Middle frontal gyrus (tissue), 1 donor: Measurements from ENCODE around the gene DAZAP1.
A peak's percentile ranks its signal among the peaks of the same experiment; 100 is the strongest.
"Not testable (repeated sequence)": the region's sequence is repeated elsewhere in the genome, so short reads cannot be mapped to it uniquely, and the experiment has no call there.

ENCODE experiments used
- DNase-seq: peaks from one replicate; pipeline ENCODE4 v3.0.0-alpha.2; 2015; ENCODE audit warnings: low spot score; ENCODE audit errors: extremely low spot score

Gene DAZAP1

GRCh38 chr19:1439525-1440417 lies 32.4 kb downstream of the DAZAP1 start:
- not testable (repeated sequence) for DNase-seq

- no peak for DNase-seq
Measured at GRCh38 chr19:1440418-1440801, 33.0 kb downstream of the DAZAP1 start.

GRCh38 chr19:1441022-1441426 lies 33.6 kb downstream of the DAZAP1 start:
- DNase-seq = no peak

- DNase-seq = no peak
Measured at GRCh38 chr19:1441677-1442438, 34.5 kb downstream of the DAZAP1 start.

GRCh38 chr19:1445185-1445931 lies 38.0 kb downstream of the DAZAP1 start:
- DNase-seq = no peak

GRCh38 chr19:1445932-1446712 lies 38.7 kb downstream of the DAZAP1 start:
- no peak for DNase-seq

- no peak for DNase-seq
Measured at GRCh38 chr19:1446713-1447481, 39.5 kb downstream of the DAZAP1 start.

- no peak for DNase-seq
Measured at GRCh38 chr19:1447504-1447903, 40.1 kb downstream of the DAZAP1 start.

- no peak for DNase-seq
Measured at GRCh38 chr19:1447944-1448343, 40.6 kb downstream of the DAZAP1 start.

- DNase-seq = peak; percentile 78
Measured at GRCh38 chr19:1449467-1450442, 42.4 kb downstream of the DAZAP1 start, which contains the start of gene APC2. Gene APC2 (plus strand): TSS chr19:1450121. CDS start chr19:1453002, 2,881 bp downstream.

GRCh38 chr19:1450735-1451731 lies 43.6 kb downstream of the DAZAP1 start:
- no peak for DNase-seq

GRCh38 chr19:1451916-1452801 lies 44.8 kb downstream of the DAZAP1 start:
- no peak for DNase-seq

- DNase-seq = no peak
Measured at GRCh38 chr19:1452802-1453524, 45.6 kb downstream of the DAZAP1 start.

GRCh38 chr19:1453525-1454364 lies 46.4 kb downstream of the DAZAP1 start:
- DNase-seq = peak; percentile 84

GRCh38 chr19:1455002-1455335 lies 47.6 kb downstream of the DAZAP1 start:
- DNase-seq = no peak
